K562 (cell line): ENCODE results near the gene JADE2. TPM values are rescaled to one million over a fixed set of nuclear protein-coding genes. Genes with fewer than 3 reads are reported as not detected.
A peak's percentile ranks its signal among the peaks of the same experiment; 100 is the strongest.

Experiments used
- ATAC-seq: fragments of 200-7000 bp; cut with Tn5 transposase; 3 replicates; pipeline ENCODE4 v1.9.1; 2020; ENCODE audit warnings: moderate library complexity
- BruUV-seq: library from RNA; stranded (reverse); fragments of 400-500 nt; replicated peaks from 2 replicates; lab custom pipeline; 2021; lab: Mats Ljungman, UMichigan
- CTCF ChIA-PET: fragments of 300-600 bp; formaldehyde crosslinking; extraction: SDS; loops from one replicate; lab custom pipeline; 2021; ENCODE audit warnings: low intra/inter-chr PET ratio; lab: Yijun Ruan, JAX
- POLR2A ChIA-PET: fragments of 300-600, 350-650 bp; sonication (Branson Sonifier 250); formaldehyde crosslinking; extraction: SDS; loops from one replicate; lab custom pipeline; 2021; ENCODE audit warnings: antibody characterized with exemption, inconsistent platforms; lab: Yijun Ruan, JAX
- DNase-seq, 4 experiments: peaks; one replicate each; pipeline versions ENCODE4 v3.0.0 to v3.0.0-alpha.2; 2011 to 2018; ENCODE audit warnings: low spot score in 3 of 4, mixed read lengths in 3 of 4; ENCODE audit errors: extremely low read depth in 1 of 4
- FAIRE-seq: peaks from 2 replicates; lab custom pipeline; 2011; peaks lifted over from hg19 to GRCh38; lab: Jason Lieb, UNC
- H2AFZ ChIP-seq: 2 replicates; pipeline ENCODE4 v1.6.0; 2011; ENCODE audit warnings: low read depth, low read length, control low read depth, inconsistent platforms
- H3K27ac ChIP-seq: fragments of 200-600 bp; 3 replicates; pipeline ENCODE4 v1.8.0; 2011; ENCODE audit warnings: low read depth, mild to moderate bottlenecking, control low read depth, inconsistent platforms, low read length, moderate library complexity, mixed read lengths; ENCODE audit errors: extremely low read depth
- H3K27me3 ChIP-seq, 2 experiments: fragments of 300-600 bp in 1 of 2; 2 replicates in 1 of 2; 3 replicates in 1 of 2; pipeline versions ENCODE4 v1.6.0 to v1.8.0; 2011; ENCODE audit warnings: inconsistent platforms in 2 of 2, low read length in 2 of 2, mild to moderate bottlenecking in 1 of 2, mixed read lengths in 1 of 2, moderate library complexity in 1 of 2; ENCODE audit not compliant: control insufficient read depth in 2 of 2, insufficient read depth in 2 of 2
- H3K36me3 ChIP-seq: fragments of 300-600 bp; 3 replicates; pipeline ENCODE4 v1.8.0; 2011; ENCODE audit warnings: mild to moderate bottlenecking, low read length, inconsistent platforms; ENCODE audit not compliant: control insufficient read depth, insufficient read depth
- H3K4me1 ChIP-seq, 2 experiments: fragments of 200-600 bp in 1 of 2; replicated peaks in 1 of 2; 2 replicates in 1 of 2; 3 replicates in 1 of 2; pipeline versions ENCODE4 v1.5.1 to v1.8.0; 2011; ENCODE audit warnings: inconsistent platforms in 2 of 2, low read length in 2 of 2, mild to moderate bottlenecking in 1 of 2, mixed read lengths in 1 of 2, moderate library complexity in 1 of 2; ENCODE audit not compliant: control insufficient read depth in 2 of 2, insufficient read depth in 2 of 2
- H3K4me2 ChIP-seq: 2 replicates; pipeline ENCODE4 v1.6.1; 2011; ENCODE audit warnings: low read length, control low read depth, inconsistent platforms, mixed read lengths; ENCODE audit not compliant: insufficient read depth
- H3K4me3 ChIP-seq: fragments of 200-600 bp; sonication (generic), shearing (Covaris generic); 2 replicates; pipeline ENCODE4 v1.5.1; 2016; ENCODE audit warnings: control low read depth, inconsistent platforms
- H3K79me2 ChIP-seq: fragments of 200-600 bp; 3 replicates; pipeline ENCODE4 v1.8.0; 2011; ENCODE audit warnings: low read length, inconsistent platforms; ENCODE audit not compliant: control insufficient read depth, insufficient read depth
- H3K9ac ChIP-seq, 2 experiments: 2 replicates each; pipeline versions ENCODE4 v1.6.0 to v1.6.1; 2011; ENCODE audit warnings: low read depth in 2 of 2, low read length in 2 of 2, control low read depth in 1 of 2, inconsistent platforms in 1 of 2, mild to moderate bottlenecking in 1 of 2, mixed read lengths in 1 of 2; ENCODE audit not compliant: insufficient read depth in 1 of 2
- H3K9me1 ChIP-seq: one replicate; pipeline ENCODE4 v1.6.0; 2011; ENCODE audit warnings: inconsistent platforms, mild to moderate bottlenecking, low read length, moderate library complexity; ENCODE audit not compliant: control insufficient read depth, insufficient read depth
- H3K9me3 ChIP-seq: replicated peaks from 2 replicates; pipeline ENCODE4 v1.5.1; 2011; ENCODE audit warnings: low read depth, low read length, inconsistent platforms; ENCODE audit not compliant: control insufficient read depth, insufficient read depth
- H4K20me1 ChIP-seq: replicated peaks from 2 replicates; pipeline ENCODE4 v1.6.1; 2011; ENCODE audit warnings: low read length, inconsistent platforms, mixed read lengths; ENCODE audit not compliant: control insufficient read depth, insufficient read depth
- BMI1 ChIP-seq: fragments of 150-350 bp; IDR thresholded peaks from 2 replicates; pipeline ENCODE4 v1.6.1; 2014; ENCODE audit warnings: low read length
- EHMT2 ChIP-seq: fragments of 450-650 bp; IDR thresholded peaks from 2 replicates; pipeline ENCODE4 v1.6.1; 2018; ENCODE audit warnings: antibody characterized with exemption
- EP300 ChIP-seq: IDR thresholded peaks from 2 replicates; pipeline ENCODE4 v1.6.1; 2012; ENCODE audit warnings: low read length, improper control_type of control experiment
- GABPB1 ChIP-seq: sonication (generic); formaldehyde crosslinking; IDR thresholded peaks from 2 replicates; pipeline ENCODE4 v1.8.0; 2022; ENCODE audit warnings: mild to moderate bottlenecking, missing genetic modification reagents
- HDGF ChIP-seq: fragments of 450-650 bp; IDR thresholded peaks from 2 replicates; pipeline ENCODE4 v1.6.1; 2016
- KAT2B ChIP-seq: IDR thresholded peaks from one replicate; pipeline ENCODE4 v1.6.1; 2012; ENCODE audit warnings: low read depth, mild to moderate bottlenecking, control low read depth, inconsistent platforms, low read length, moderate library complexity
- KLF1 ChIP-seq: fragments of 450-650 bp; IDR thresholded peaks from 2 replicates; pipeline ENCODE4 v1.6.1; 2016; ENCODE audit warnings: missing genetic modification characterization, missing compliant biosample characterization
- NFXL1 ChIP-seq: fragments of 450-650 bp; formaldehyde crosslinking; IDR thresholded peaks from 2 replicates; pipeline ENCODE4 v1.4.0; 2021; ENCODE audit warnings: mild to moderate bottlenecking
- POLR3A ChIP-seq: IDR thresholded peaks from 2 replicates; pipeline ENCODE4 v1.6.1; 2011; ENCODE audit warnings: borderline replicate concordance, mild to moderate bottlenecking, moderate library complexity; ENCODE audit not compliant: insufficient read length, insufficient read depth; ENCODE audit errors: extremely low read depth
- RBM25 ChIP-seq: fragments of 200-400 bp; formaldehyde crosslinking; IDR thresholded peaks from 2 replicates; pipeline ENCODE4 v1.6.1; 2018; ENCODE audit warnings: low read length, low read depth, moderate library complexity; ENCODE audit not compliant: severe bottlenecking
- SMC3 ChIP-seq: conservative IDR thresholded peaks from 2 replicates; pipeline ENCODE4 v1.6.1; 2011; ENCODE audit warnings: low read depth, low read length, improper control_type of control experiment; ENCODE audit not compliant: insufficient read depth
- TAL1 ChIP-seq: fragments of 450-650 bp; IDR thresholded peaks from 2 replicates; pipeline ENCODE4 v1.6.1; 2016; ENCODE audit warnings: mild to moderate bottlenecking
- TCFL5 ChIP-seq: fragments of 250-450 bp; sonication (Bioruptor Pico); conservative IDR thresholded peaks from 2 replicates; pipeline ENCODE4 v1.6.1; 2021; ENCODE audit warnings: mild to moderate bottlenecking, moderate library complexity, matching md5 sums
- ZFP1 ChIP-seq: fragments of 450-650 bp; formaldehyde crosslinking; IDR thresholded peaks from 2 replicates; pipeline ENCODE4 v1.4.0; 2020; ENCODE audit warnings: mild to moderate bottlenecking, mixed read lengths
- ZKSCAN1 ChIP-seq: fragments of 150-350 bp; IDR thresholded peaks from 2 replicates; pipeline ENCODE4 v1.6.1; 2016; ENCODE audit warnings: low read depth, low read length
- ZKSCAN8 ChIP-seq: fragments of 200-800 bp; sonication (Bioruptor generic); IDR thresholded peaks from 2 replicates; pipeline ENCODE4 v1.6.1; 2016; ENCODE audit warnings: missing genetic modification characterization, missing compliant biosample characterization
- ZNF316 ChIP-seq: fragments of 450-650 bp; IDR thresholded peaks from 2 replicates; pipeline ENCODE4 v1.6.1; 2016
- WGBS: fragments of 100-300 bp; shearing (Covaris generic); methylation state at CpG from one replicate; pipeline ENCODE4 v1.1.6; 2016; ENCODE audit warnings: low coverage, mixed read lengths; ENCODE audit not compliant: insufficient coverage; ENCODE audit errors: missing lambda C conversion rate; 5-methylcytosine and 5-hydroxymethylcytosine counted together
- in situ Hi-C: fragments of 300-500 bp; cut with MboI; formaldehyde crosslinking; loops from 4 replicates; pipeline ENCODE4 v1.15.0; 2018; ENCODE audit warnings: inconsistent platforms, mixed read lengths
- intact Hi-C: fragments of 100-400 bp; cut with micrococcal nuclease; formaldehyde crosslinking; loops from 2 replicates; pipeline ENCODE4 v1.14.2; 2022
- polyA plus RNA-seq, 8 experiments: library from polyadenylated mRNA; depleted of rRNA in 4 of 8; stranded (reverse) in 5 of 8; unstranded in 3 of 8; fragments of >200 nt; fragmentation: Nextera tagmentation in 2 of 8; fragmentation: Illumina TruSeq in 1 of 8; extraction: Ambion mirVana in 2 of 8; extraction: Trizol in 1 of 8; gene quantifications; 2 replicates each; pipeline versions ENCODE4 v1.2.1 to v1.2.3, GENCODE V29; 2011 to 2014; ENCODE audit warnings: inconsistent platforms in 1 of 8, missing spikeins in 1 of 8
- total RNA-seq, 7 experiments: library from RNA; depleted of rRNA in 6 of 7; stranded (reverse); fragments of >200 nt in 6 of 7; fragmentation: Illumina TruSeq in 2 of 7; extraction: Trizol in 2 of 7; gene quantifications; 2 replicates each; pipeline versions ENCODE4 v1.2.1 to v1.2.3, GENCODE V29; 2011 to 2021; ENCODE audit warnings: low replicate concordance in 1 of 7

JADE2 gene
- total and polyA plus RNA-seq, 9 of the 15 experiments (the other 6 are each of a cell fraction or from before 2014, with no cell fraction given), result 0.50 to 23.3 (median 9.1) TPM

DNA sequence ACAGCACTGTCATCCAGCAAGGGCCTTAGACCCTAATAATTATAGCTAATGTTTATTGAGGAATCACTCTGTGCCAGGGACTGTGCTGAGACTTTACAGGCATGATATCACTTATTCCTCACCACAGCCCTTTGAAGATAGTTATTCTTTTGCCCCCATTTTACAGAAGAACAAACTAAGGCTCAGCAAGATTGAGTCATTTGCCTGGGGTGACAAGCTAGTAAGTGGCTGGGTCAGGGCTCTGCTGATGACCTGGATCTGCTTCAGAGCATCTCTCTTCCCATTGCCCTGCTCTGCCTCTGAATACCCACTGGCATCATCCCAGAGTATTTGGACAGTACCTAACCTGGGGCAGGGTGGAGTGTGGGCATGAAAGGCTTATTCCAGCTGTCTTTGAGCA is 11.8 kb downstream of the JADE2 start:
- H3K4me1 ChIP-seq, result peaks cover 0 to 7% of the 10 kb centered on the region in 2 experiments; a peak in 2 of 5 replicates
- no peak overlapping the region for H2AFZ ChIP-seq
- TF ChIP-seq RBM25 (peak; percentile 70), HDGF (no peak)
- TF ChIP-seq, all 486 proteins: peak for 1
- ATAC-seq (no peak), DNase-seq (no peak), FAIRE-seq (no peak)
- BruUV-seq, result no TSS peak
- intact Hi-C loops (no loop called here), in situ Hi-C loops (no loop called here)
- Histone ChIP-seq H3K27me3 (no peaks in the 10 kb centered on the region), H3K9ac (no peak overlapping the region), H3K79me2 (peaks cover 7% of the 10 kb centered on the region; the same call in 1 of the 3 replicates), H3K4me2 (no peak overlapping the region), H3K4me3 (no peak overlapping the region), H3K36me3 (peaks cover 33% of the 10 kb centered on the region; the same call in 1 of the 3 replicates), H4K20me1 (no peaks in the 10 kb centered on the region), H3K9me1 (no peaks in the 10 kb centered on the region), H3K9me3 (no peaks in the 10 kb centered on the region), H3K27ac (no peak overlapping the region)
- CTCF ChIA-PET, result no interaction called here
- POLR2A ChIA-PET, result no interaction called here

- CTCF ChIA-PET, result no interaction called here
- Histone ChIP-seq H3K4me2 (no peak overlapping the region), H3K27me3 (no peaks in the 10 kb centered on the region), H3K27ac (no peak overlapping the region), H3K9me1 (no peaks in the 10 kb centered on the region), H4K20me1 (no peaks in the 10 kb centered on the region), H3K4me3 (no peak overlapping the region), H3K4me1 (peaks cover 0 to 7% of the 10 kb centered on the region in 2 experiments; a peak in 2 of 5 replicates), H3K9me3 (no peaks in the 10 kb centered on the region), H3K36me3 (peaks cover 33% of the 10 kb centered on the region; the same call in 1 of the 3 replicates), H3K9ac (peak overlapping the region in 1 of 2 experiments; percentile 26; a peak in 1 of 4 replicates), H3K79me2 (0 out of 3 replicates have a peak, but pooled peaks cover 3% of the 10 kb centered on the region), H2AFZ (no peak overlapping the region)
- TF ChIP-seq POLR3A (no peak), KAT2B (no peak), ZFP1 (no peak), EP300 (no peak), TCFL5 (no peak), KLF1 (tag) (no peak), TAL1 (no peak), GABPB1 (no peak), ZKSCAN1 (no peak), EHMT2 (no peak), ZKSCAN8 (no peak), ZNF316 (no peak), NFXL1 (CRISPR knock-in tag) (no peak), BMI1 (no peak), SMC3 (no peak)
- in situ Hi-C loops, result no loop called here
- ATAC-seq (no peak), DNase-seq (peak in 1 of 4 experiments; percentile 17), FAIRE-seq (peak; percentile 55)
- WGBS, result 66% methylated on average over 3 of the region's 3 CpGs
- intact Hi-C loops, result no loop called here
- POLR2A ChIA-PET, result no interaction called here
- no TSS peak for BruUV-seq
Observed at GRCh38 chr5:134538296-134538695, 12.8 kb downstream of the JADE2 start.
